HEK293T (cell line): Measurements from ENCODE around the gene RPL41.
"Not testable (repeated sequence)": the region's sequence is repeated elsewhere in the genome, so short reads cannot be mapped to it uniquely, and the experiment has no call there.

Experiments
- ARNT ChIP-seq: fragments of 450-650 bp; IDR thresholded peaks from 2 replicates; pipeline ENCODE4 v1.6.1; 2017; ENCODE audit warnings: mild to moderate bottlenecking
- BHLHE40 ChIP-seq: fragments of 450-650 bp; IDR thresholded peaks from 2 replicates; pipeline ENCODE4 v1.6.1; 2016; ENCODE audit warnings: mild to moderate bottlenecking, moderate library complexity, borderline replicate concordance
- CTBP1 ChIP-seq: fragments of 450-650 bp; IDR thresholded peaks from 2 replicates; pipeline ENCODE4 v1.6.1; 2016; ENCODE audit warnings: borderline replicate concordance
- ELF4 ChIP-seq: fragments of 450-650 bp; IDR thresholded peaks from 2 replicates; pipeline ENCODE4 v1.6.1; 2017; ENCODE audit warnings: antibody characterized with exemption
- FOXA1 ChIP-seq: fragments of 450-650 bp; IDR thresholded peaks from 2 replicates; pipeline ENCODE4 v1.6.1; 2016; ENCODE audit warnings: mild to moderate bottlenecking
- FOXK2 ChIP-seq: fragments of 450-650 bp; IDR thresholded peaks from 2 replicates; pipeline ENCODE4 v1.6.1; 2016; ENCODE audit warnings: mild to moderate bottlenecking
- FOXM1 ChIP-seq: fragments of 450-650 bp; IDR thresholded peaks from 2 replicates; pipeline ENCODE4 v1.6.1; 2017; ENCODE audit warnings: mild to moderate bottlenecking, borderline replicate concordance
- HDGF ChIP-seq: fragments of 450-650 bp; IDR thresholded peaks from 2 replicates; pipeline ENCODE4 v1.6.1; 2017; ENCODE audit warnings: antibody characterized with exemption, borderline replicate concordance
- PKNOX1 ChIP-seq: fragments of 450-650 bp; IDR thresholded peaks from 2 replicates; pipeline ENCODE4 v1.6.1; 2016
- SP1 ChIP-seq: fragments of 450-650 bp; IDR thresholded peaks from 2 replicates; pipeline ENCODE4 v1.6.1; 2017
- SUZ12 ChIP-seq: fragments of 450-650 bp; IDR thresholded peaks from 2 replicates; pipeline ENCODE4 v1.6.1; 2016; ENCODE audit warnings: mild to moderate bottlenecking
- TARDBP ChIP-seq: fragments of 450-650 bp; IDR thresholded peaks from 2 replicates; pipeline ENCODE4 v1.6.1; 2016

- not testable (repeated sequence) for TF ChIP-seq HDGF, BHLHE40, ELF4, ARNT, FOXK2, FOXM1, SP1, SUZ12, CTBP1, PKNOX1, FOXA1, TARDBP
Observed at GRCh38 chr12:56117082-56117706, 761 bp downstream of the RPL41 start.
